Chondrocyte (in vitro differentiated cells): ENCODE data around the gene KIT. TPM values are rescaled to one million over a fixed set of nuclear protein-coding genes. Genes with fewer than 3 reads are reported as not detected.

Source experiments
- DNase-seq: peaks from one replicate; pipeline ENCODE4 v3.0.0; 2021; ENCODE audit warnings: mixed read lengths, low spot score
- H3K27ac Mint-ChIP-seq: one replicate; pipeline ENCODE4 v1.8.0; 2021; ENCODE audit warnings: mild to moderate bottlenecking, moderate library complexity, mixed read lengths; ENCODE audit not compliant: unreplicated experiment
- H3K27me3 Mint-ChIP-seq: 2 replicates; pipeline ENCODE4 v1.8.0; 2021; ENCODE audit warnings: low read depth, mixed read lengths
- H3K36me3 Mint-ChIP-seq: 2 replicates; pipeline ENCODE4 v1.8.0; 2021; ENCODE audit warnings: low read depth, mixed read lengths
- H3K4me1 Mint-ChIP-seq: 2 replicates; pipeline ENCODE4 v1.8.0; 2021; ENCODE audit warnings: low read depth, mild to moderate bottlenecking, mixed read lengths
- H3K4me3 Mint-ChIP-seq: one replicate; pipeline ENCODE4 v1.8.0; 2021; ENCODE audit warnings: mild to moderate bottlenecking, moderate library complexity, mixed read lengths; ENCODE audit not compliant: unreplicated experiment
- H3K9me3 Mint-ChIP-seq: 2 replicates; pipeline ENCODE4 v1.8.0; 2021; ENCODE audit warnings: low read depth, mixed read lengths
- total RNA-seq: library from RNA; stranded (reverse); gene quantifications from 3 replicates; pipeline ENCODE4 v1.2.1, GENCODE V29; 2021
- TF ChIP-seq, protein P1 (sequence below): fragments of 200-600 bp; sonication (generic); IDR thresholded peaks from 2 replicates; pipeline ENCODE4 v1.5.0; 2021; ENCODE audit warnings: antibody characterized with exemption, mild to moderate bottlenecking, moderate library complexity

Gene KIT
- total RNA-seq, 1 donor from 2014 or later = 6.7 TPM

GRCh38 chr4:54664400-54664799 is 6.6 kb downstream of the KIT start:
- no peak for DNase-seq
- no peaks in the 10 kb centered on the region for H3K9me3 Mint-ChIP-seq
- TF ChIP-seq, protein P1, sequence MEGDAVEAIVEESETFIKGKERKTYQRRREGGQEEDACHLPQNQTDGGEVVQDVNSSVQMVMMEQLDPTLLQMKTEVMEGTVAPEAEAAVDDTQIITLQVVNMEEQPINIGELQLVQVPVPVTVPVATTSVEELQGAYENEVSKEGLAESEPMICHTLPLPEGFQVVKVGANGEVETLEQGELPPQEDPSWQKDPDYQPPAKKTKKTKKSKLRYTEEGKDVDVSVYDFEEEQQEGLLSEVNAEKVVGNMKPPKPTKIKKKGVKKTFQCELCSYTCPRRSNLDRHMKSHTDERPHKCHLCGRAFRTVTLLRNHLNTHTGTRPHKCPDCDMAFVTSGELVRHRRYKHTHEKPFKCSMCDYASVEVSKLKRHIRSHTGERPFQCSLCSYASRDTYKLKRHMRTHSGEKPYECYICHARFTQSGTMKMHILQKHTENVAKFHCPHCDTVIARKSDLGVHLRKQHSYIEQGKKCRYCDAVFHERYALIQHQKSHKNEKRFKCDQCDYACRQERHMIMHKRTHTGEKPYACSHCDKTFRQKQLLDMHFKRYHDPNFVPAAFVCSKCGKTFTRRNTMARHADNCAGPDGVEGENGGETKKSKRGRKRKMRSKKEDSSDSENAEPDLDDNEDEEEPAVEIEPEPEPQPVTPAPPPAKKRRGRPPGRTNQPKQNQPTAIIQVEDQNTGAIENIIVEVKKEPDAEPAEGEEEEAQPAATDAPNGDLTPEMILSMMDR = no peak
- H3K36me3 Mint-ChIP-seq = no peaks in the 10 kb centered on the region
- H3K27ac Mint-ChIP-seq = no peak overlapping the region
- H3K27me3 Mint-ChIP-seq = no peaks in the 10 kb centered on the region
- H3K4me1 Mint-ChIP-seq = peaks cover 36% of the 10 kb centered on the region
- no peak overlapping the region for H3K4me3 Mint-ChIP-seq

- TF ChIP-seq, protein P1 = no peak
- DNase-seq = no peak
Observed at GRCh38 chr4:54668014-54668611, 10.4 kb downstream of the KIT start.

DNA sequence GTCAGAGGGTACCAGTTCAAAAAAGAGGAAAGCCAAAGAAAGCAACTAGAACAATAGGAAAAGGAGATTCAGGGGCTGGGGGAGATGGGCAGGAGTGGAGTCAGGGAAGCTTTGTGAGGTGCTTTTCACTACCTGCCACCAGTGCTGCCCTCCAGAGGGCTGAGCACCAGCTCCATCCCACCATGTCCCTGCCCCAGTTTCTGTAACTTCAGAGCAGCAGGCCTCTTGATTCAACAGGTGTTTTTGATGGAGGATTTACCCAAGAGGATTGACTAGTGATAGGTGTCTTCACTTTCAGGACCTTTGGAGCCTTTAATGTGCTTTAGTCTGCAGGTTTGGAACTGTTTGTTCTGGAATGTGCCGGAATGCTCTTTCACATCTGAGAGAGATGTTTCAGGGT is 12.1 kb downstream of the KIT start:
- peaks cover 10% of the 10 kb centered on the region for H3K9me3 Mint-ChIP-seq
- TF ChIP-seq, protein P1 = no peak
- H3K4me1 Mint-ChIP-seq = no peaks in the 10 kb centered on the region
- H3K4me3 Mint-ChIP-seq = no peak overlapping the region
- DNase-seq = no peak
- H3K27ac Mint-ChIP-seq = no peak overlapping the region
- peaks cover 5% of the 10 kb centered on the region for H3K36me3 Mint-ChIP-seq
- no peaks in the 10 kb centered on the region for H3K27me3 Mint-ChIP-seq

More at GRCh38 chr4:54668014-54668611, 10.4 kb downstream of the KIT start:
- Mint-ChIP-seq H3K9me3 (peaks cover 3% of the 10 kb centered on the region), H3K4me1 (peaks cover 3% of the 10 kb centered on the region), H3K4me3 (no peak overlapping the region), H3K27ac (no peak overlapping the region), H3K36me3 (peaks cover 3% of the 10 kb centered on the region), H3K27me3 (no peaks in the 10 kb centered on the region)

GRCh38 chr4:54675721-54676461 is 18.1 kb downstream of the KIT start:
- Mint-ChIP-seq H3K27ac (no peak overlapping the region), H3K27me3 (no peaks in the 10 kb centered on the region)

GRCh38 chr4:54676658-54677057 is 18.9 kb downstream of the KIT start:
- Mint-ChIP-seq H3K9me3 (peaks cover 10% of the 10 kb centered on the region), H3K27me3 (no peaks in the 10 kb centered on the region), H3K4me3 (no peak overlapping the region), H3K27ac (no peak overlapping the region), H3K36me3 (peaks cover 5% of the 10 kb centered on the region), H3K4me1 (no peaks in the 10 kb centered on the region)
- TF ChIP-seq, protein P1 = no peak
- no peak for DNase-seq

More at GRCh38 chr4:54675721-54676461, 18.1 kb downstream of the KIT start:
- Mint-ChIP-seq H3K4me3 (no peak overlapping the region), H3K36me3 (peaks cover 5% of the 10 kb centered on the region), H3K4me1 (no peaks in the 10 kb centered on the region), H3K9me3 (peaks cover 10% of the 10 kb centered on the region)
- TF ChIP-seq, protein P1 = no peak
- no peak for DNase-seq
